Neuronal stem cell (in vitro differentiated cells): Measurements from ENCODE around the gene FYB2.
"Not testable (repeated sequence)": the region's sequence is repeated elsewhere in the genome, so short reads cannot be mapped to it uniquely, and the experiment has no call there.

Experiments used
- DNase-seq: peaks from one replicate; pipeline ENCODE4 v3.0.0-alpha.2; 2013; ENCODE audit warnings: low spot score
- H2AFZ ChIP-seq: one replicate; pipeline ENCODE4 v1.6.1; 2013; ENCODE audit warnings: mild to moderate bottlenecking, low read length, inconsistent platforms
- H2AK5ac ChIP-seq: 2 replicates; pipeline ENCODE4 v1.6.1; 2013; ENCODE audit warnings: low read depth, mild to moderate bottlenecking, inconsistent platforms, low read length, moderate library complexity, mixed read lengths
- H2BK120ac ChIP-seq: 2 replicates; pipeline ENCODE4 v1.6.1; 2013; ENCODE audit warnings: low read depth, mild to moderate bottlenecking, inconsistent platforms, low read length, moderate library complexity, mixed read lengths
- H2BK12ac ChIP-seq: one replicate; pipeline ENCODE4 v1.6.1; 2013; ENCODE audit warnings: low read length, inconsistent platforms
- H2BK15ac ChIP-seq: 2 replicates; pipeline ENCODE4 v1.6.1; 2013; ENCODE audit warnings: mild to moderate bottlenecking, low read length, inconsistent platforms, mixed read lengths
- H2BK5ac ChIP-seq: one replicate; pipeline ENCODE4 v1.6.1; 2013; ENCODE audit warnings: inconsistent platforms, mild to moderate bottlenecking, low read length, moderate library complexity
- H3K14ac ChIP-seq: one replicate; pipeline ENCODE4 v1.6.1; 2013; ENCODE audit warnings: low read length, inconsistent platforms
- H3K18ac ChIP-seq: 2 replicates; pipeline ENCODE4 v1.6.1; 2013; ENCODE audit warnings: low read length, inconsistent platforms
- H3K23ac ChIP-seq: 2 replicates; pipeline ENCODE4 v1.6.1; 2013; ENCODE audit warnings: low read depth, mild to moderate bottlenecking, mixed read lengths, low read length, inconsistent platforms; ENCODE audit not compliant: poor library complexity
- H3K27ac ChIP-seq: replicated peaks from 3 replicates; pipeline ENCODE4 v1.5.1; 2013; ENCODE audit warnings: low read length, inconsistent platforms
- H3K27me3 ChIP-seq, 3 experiments: 2 replicates each; pipeline ENCODE4 v1.6.1; 2013; ENCODE audit warnings: low read length in 3 of 3, mild to moderate bottlenecking in 2 of 3, inconsistent platforms in 1 of 3, low read depth in 1 of 3, mixed read lengths in 1 of 3, moderate library complexity in 1 of 3; ENCODE audit not compliant: control insufficient read depth in 3 of 3, insufficient read depth in 3 of 3
- H3K36me3 ChIP-seq, 2 donors: replicated peaks in 1 of 2; 2 replicates each; pipeline ENCODE4 v1.6.1; 2013; ENCODE audit warnings: low read length in 2 of 2; ENCODE audit not compliant: control insufficient read depth in 2 of 2, insufficient read depth in 2 of 2
- H3K4ac ChIP-seq: 2 replicates; pipeline ENCODE4 v1.6.1; 2013; ENCODE audit warnings: inconsistent platforms, mild to moderate bottlenecking, low read length, moderate library complexity
- H3K4me1 ChIP-seq, 2 donors: 1 replicate in 1 of 2; 2 replicates in 1 of 2; pipeline ENCODE4 v1.6.1; 2013; ENCODE audit warnings: low read length in 2 of 2, low read depth in 1 of 2; ENCODE audit not compliant: control insufficient read depth in 2 of 2, insufficient read depth in 1 of 2
- H3K4me2 ChIP-seq: one replicate; pipeline ENCODE4 v1.6.1; 2013; ENCODE audit warnings: mild to moderate bottlenecking, low read length, inconsistent platforms; ENCODE audit not compliant: insufficient read depth, poor library complexity, severe bottlenecking
- H3K4me3 ChIP-seq, 2 donors: 2 replicates each; pipeline ENCODE4 v1.5.1; 2013; ENCODE audit warnings: low read length in 2 of 2, mild to moderate bottlenecking in 2 of 2, inconsistent platforms in 1 of 2, moderate library complexity in 1 of 2
- H3K79me1 ChIP-seq: one replicate; pipeline ENCODE4 v1.6.1; 2013; ENCODE audit warnings: low read depth, mild to moderate bottlenecking, inconsistent platforms, low read length, moderate library complexity
- H3K9ac ChIP-seq: one replicate; pipeline ENCODE4 v1.6.1; 2013; ENCODE audit warnings: mild to moderate bottlenecking, low read depth, low read length, inconsistent platforms; ENCODE audit not compliant: poor library complexity
- H3K9me3 ChIP-seq, 2 donors: replicated peaks in 1 of 2; 2 replicates each; pipeline versions ENCODE3 to v1.6.1; 2013; ENCODE audit warnings: low read length in 2 of 2, mild to moderate bottlenecking in 2 of 2, inconsistent platforms in 1 of 2, low read depth in 1 of 2, mixed read lengths in 1 of 2, moderate library complexity in 1 of 2; ENCODE audit not compliant: control insufficient read depth in 2 of 2, insufficient read depth in 1 of 2
- H4K8ac ChIP-seq: one replicate; pipeline ENCODE4 v1.6.1; 2013; ENCODE audit warnings: low read depth, mild to moderate bottlenecking, inconsistent platforms, low read length, moderate library complexity
- H4K91ac ChIP-seq: one replicate; pipeline ENCODE4 v1.6.1; 2013; ENCODE audit warnings: low read length, low read depth, mild to moderate bottlenecking, inconsistent platforms; ENCODE audit not compliant: poor library complexity
- WGBS, 2 donors: extraction: QIAGEN DNeasy Blood & Tissue Kit; methylation state at CpG; one replicate each; pipeline ENCODE4 v1.1.7; 2013; ENCODE audit warnings: missing lambda C conversion rate in 2 of 2, mixed read lengths in 1 of 2; ENCODE audit not compliant: insufficient read length in 2 of 2, insufficient replicate concordance in 1 of 2; ENCODE audit errors: extremely low coverage in 2 of 2; 5-methylcytosine and 5-hydroxymethylcytosine counted together

Gene FYB2

DNA sequence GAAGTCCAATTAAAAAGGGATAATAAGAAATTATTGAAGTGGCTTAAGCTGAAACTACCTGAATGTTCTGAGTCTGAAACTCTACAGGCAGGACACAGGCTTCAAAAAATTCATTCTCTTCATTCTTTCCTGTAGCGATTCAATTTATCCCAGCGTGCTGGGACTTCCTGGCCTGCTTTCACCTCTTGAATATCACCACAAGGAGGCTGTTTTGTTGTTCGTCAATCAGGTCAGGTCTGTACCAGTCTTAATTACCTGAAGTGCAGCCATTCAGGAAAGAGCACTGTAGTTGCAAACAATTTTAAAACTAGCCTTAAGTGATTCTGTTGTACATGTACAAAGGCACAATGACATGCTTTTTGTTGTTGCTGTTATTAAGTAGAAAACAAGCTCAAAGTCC lies 38.4 kb downstream of the FYB2 start:
- WGBS, 2 donors, result no CpG with 5 or more reads among the region's 3 CpGs
- H3K4ac ChIP-seq, result no peak overlapping the region
- no peak overlapping the region for H2AK5ac ChIP-seq
- no peak overlapping the region for H3K23ac ChIP-seq
- H4K8ac ChIP-seq, result no peak overlapping the region
- H4K91ac ChIP-seq, result no peak overlapping the region
- H3K36me3 ChIP-seq, result no peaks in the 10 kb centered on the region
- H3K27ac ChIP-seq, result no peak overlapping the region
- H3K4me2 ChIP-seq, result no peak overlapping the region
- H2AFZ ChIP-seq, result no peak overlapping the region
- DNase-seq, result no peak
- H2BK5ac ChIP-seq, result no peak overlapping the region
- peaks cover 0 to 7% of the 10 kb centered on the region in 2 donors for H3K4me1 ChIP-seq
- H3K9ac ChIP-seq, result no peak overlapping the region
- H3K18ac ChIP-seq, result no peak overlapping the region
- H3K27me3 ChIP-seq, result peaks cover 0 to 8% (median 0%) of the 10 kb centered on the region in 3 experiments
- no peak overlapping the region for H3K14ac ChIP-seq
- no peak overlapping the region for H3K4me3 ChIP-seq
- H3K79me1 ChIP-seq, result no peaks in the 10 kb centered on the region
- no peak overlapping the region for H2BK15ac ChIP-seq
- no peaks in the 10 kb centered on the region for H3K9me3 ChIP-seq
- no peak overlapping the region for H2BK12ac ChIP-seq
- H2BK120ac ChIP-seq, result no peak overlapping the region

DNA sequence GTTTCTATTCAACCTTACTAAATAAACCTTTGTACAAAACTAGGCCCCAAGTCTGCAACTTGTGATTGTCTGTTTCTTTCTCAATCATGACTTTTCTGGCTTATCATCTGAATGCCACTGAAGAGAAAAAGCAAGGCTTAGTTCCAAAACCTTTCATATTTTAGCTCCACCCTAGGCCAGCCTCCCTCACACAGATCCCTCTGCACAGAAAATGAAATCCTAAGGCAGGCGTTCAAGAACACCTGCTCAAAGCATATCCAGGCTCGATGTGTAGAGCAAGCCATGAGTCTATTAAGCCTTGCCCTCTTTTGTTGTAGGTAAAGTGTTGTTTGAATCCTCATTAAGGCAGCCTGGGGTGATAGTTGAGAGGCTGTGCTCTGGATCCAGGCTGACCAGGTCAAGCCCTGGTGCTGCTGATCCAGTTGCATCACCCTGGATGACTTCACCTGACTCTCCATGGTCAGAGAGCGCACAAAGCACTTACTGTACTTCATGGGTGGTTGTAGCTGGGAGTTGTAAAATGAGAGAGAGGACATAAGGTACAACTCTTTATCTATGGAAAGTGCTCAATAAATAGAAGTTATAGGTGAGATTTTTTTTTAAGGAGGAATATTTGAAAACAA lies 39.0 kb downstream of the FYB2 start:
- H2BK120ac ChIP-seq, result peak overlapping the region; percentile 25
- no peak overlapping the region for H3K23ac ChIP-seq
- peak overlapping the region; percentile 31 for H3K27ac ChIP-seq
- no CpG with 5 or more reads among the region's 3 CpGs for WGBS, 2 donors
- no peak overlapping the region for H4K8ac ChIP-seq
- H2BK15ac ChIP-seq, result no peak overlapping the region
- H3K4me1 ChIP-seq, result peaks cover 0 to 7% of the 10 kb centered on the region in 2 donors
- no peak overlapping the region for H3K4me3 ChIP-seq
- H3K9ac ChIP-seq, result no peak overlapping the region
- H3K79me1 ChIP-seq, result no peaks in the 10 kb centered on the region
- H3K14ac ChIP-seq, result no peak overlapping the region
- no peak overlapping the region for H2BK5ac ChIP-seq
- H2BK12ac ChIP-seq, result peak overlapping the region; percentile 51
- peaks cover 0 to 4% (median 0%) of the 10 kb centered on the region in 3 experiments for H3K27me3 ChIP-seq
- H3K4me2 ChIP-seq, result no peak overlapping the region
- H2AFZ ChIP-seq, result no peak overlapping the region
- no peak overlapping the region for H4K91ac ChIP-seq
- H2AK5ac ChIP-seq, result no peak overlapping the region
- no peaks in the 10 kb centered on the region for H3K9me3 ChIP-seq
- H3K18ac ChIP-seq, result peak overlapping the region; percentile 51
- H3K36me3 ChIP-seq, result no peaks in the 10 kb centered on the region
- no peak overlapping the region for H3K4ac ChIP-seq
- DNase-seq, result no peak

DNA sequence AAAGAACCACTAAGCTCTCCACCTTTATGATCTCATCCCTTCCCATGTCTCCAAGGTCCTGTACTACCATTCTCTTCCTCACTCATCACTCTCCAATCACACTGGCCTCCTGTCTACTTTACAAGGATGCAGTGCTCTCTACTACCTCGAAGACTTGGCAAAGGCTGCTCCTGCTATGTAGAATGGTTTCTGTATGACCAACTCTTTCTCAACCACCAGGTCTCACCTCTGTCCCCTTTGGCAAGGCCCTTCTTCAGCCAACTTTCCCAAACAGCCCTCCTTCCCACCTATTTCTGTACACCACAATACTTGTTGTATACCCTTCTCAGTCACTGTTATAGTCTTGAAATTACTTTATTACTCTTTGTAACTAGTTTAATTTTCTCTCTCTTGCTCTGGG lies 41.2 kb downstream of the FYB2 start:
- no peaks in the 10 kb centered on the region for H3K36me3 ChIP-seq

DNA sequence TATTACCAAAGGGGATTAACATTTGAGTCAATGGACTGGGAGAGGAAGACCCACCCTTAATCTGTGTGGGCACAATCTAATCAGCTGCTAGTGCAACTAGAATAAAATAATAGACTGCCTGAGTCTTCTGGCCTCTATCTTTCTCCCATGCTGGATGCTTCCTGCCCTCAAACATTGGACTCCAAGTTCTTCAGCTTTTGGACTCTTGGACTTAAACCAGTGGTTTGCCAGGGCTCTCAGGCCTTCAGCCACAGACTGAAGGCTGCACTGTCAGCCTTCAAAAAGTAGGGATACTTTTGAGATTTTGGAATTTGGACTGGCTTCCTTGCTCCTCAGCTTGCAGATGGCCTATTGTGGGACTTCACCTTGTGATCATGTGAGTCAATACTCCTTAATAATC lies 44.5 kb downstream of the FYB2 start:
- not testable (repeated sequence) for H3K79me1 ChIP-seq, H3K4me1 ChIP-seq, H2AFZ ChIP-seq, H3K27ac ChIP-seq, H2BK5ac ChIP-seq, H3K4me3 ChIP-seq, H3K14ac ChIP-seq, H2BK12ac ChIP-seq, H3K4me2 ChIP-seq, H3K36me3 ChIP-seq, H2BK120ac ChIP-seq, H4K8ac ChIP-seq, H2BK15ac ChIP-seq, H3K9me3 ChIP-seq, H3K23ac ChIP-seq, H3K27me3 ChIP-seq, H3K4ac ChIP-seq, H4K91ac ChIP-seq, H3K18ac ChIP-seq, DNase-seq, H3K9ac ChIP-seq, H2AK5ac ChIP-seq

More for the DNA sequence above, 41.2 kb downstream of the FYB2 start:
- Histone ChIP-seq H2BK15ac (peak overlapping the region; percentile 10), H3K27ac (no peak overlapping the region), H3K14ac (no peak overlapping the region), H3K9ac (no peak overlapping the region), H2AFZ (no peak overlapping the region), H3K4me3 (no peak overlapping the region), H4K8ac (no peak overlapping the region), H2BK5ac (no peak overlapping the region), H3K79me1 (no peaks in the 10 kb centered on the region), H2BK120ac (no peak overlapping the region), H3K4me1 (peaks cover 0 to 7% of the 10 kb centered on the region in 2 donors), H4K91ac (no peak overlapping the region), H3K18ac (no peak overlapping the region), H3K9me3 (no peaks in the 10 kb centered on the region), H2AK5ac (no peak overlapping the region), H3K23ac (no peak overlapping the region), H2BK12ac (no peak overlapping the region), H3K27me3 (peaks cover 0 to 3% (median 0%) of the 10 kb centered on the region in 3 experiments), H3K4me2 (no peak overlapping the region), H3K4ac (no peak overlapping the region)
- no peak for DNase-seq
- WGBS, 2 donors, result no CpG with 5 or more reads among the region's 1 CpG
